Fibroblast of pulmonary artery (primary cell): Measurements from ENCODE around the gene PACS1.
A peak's percentile ranks its signal among the peaks of the same experiment; 100 is the strongest.

Source experiments
- DNase-seq: peaks from one replicate; pipeline ENCODE4 v3.0.0-alpha.2; 2010; ENCODE audit warnings: low read depth
- H3K4me3 ChIP-seq: replicated peaks from 2 replicates; pipeline ENCODE4 v1.5.1; 2011; ENCODE audit warnings: low read depth, mild to moderate bottlenecking, control low read depth, low read length, moderate library complexity
- TF ChIP-seq, protein P1 (sequence below): IDR thresholded peaks from 2 replicates; pipeline ENCODE4 v1.5.1; 2011; ENCODE audit warnings: mild to moderate bottlenecking, control low read depth, low read length, inconsistent platforms; ENCODE audit errors: missing control alignments

The PACS1 gene

DNA sequence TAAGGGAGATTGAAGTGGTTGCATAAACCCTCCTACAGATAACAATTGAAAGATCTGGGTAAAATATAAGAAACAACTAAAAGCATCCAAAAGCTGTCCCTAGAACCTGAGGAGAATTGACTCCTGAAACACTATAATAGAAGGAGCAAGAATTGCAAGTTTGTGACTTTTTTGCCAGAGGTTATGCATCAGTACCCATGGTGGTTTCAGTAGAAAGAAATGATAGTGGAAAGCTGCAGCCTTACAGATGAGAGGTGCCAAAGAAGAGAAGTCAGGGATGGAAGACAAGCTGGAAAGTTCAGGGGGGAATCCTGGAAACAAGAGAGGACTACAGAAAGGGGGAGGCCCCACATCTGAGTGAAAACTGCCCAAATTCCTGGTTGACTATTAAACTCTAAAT is 80.7 kb downstream of the PACS1 start:
- no peak for DNase-seq
- TF ChIP-seq, protein P1, sequence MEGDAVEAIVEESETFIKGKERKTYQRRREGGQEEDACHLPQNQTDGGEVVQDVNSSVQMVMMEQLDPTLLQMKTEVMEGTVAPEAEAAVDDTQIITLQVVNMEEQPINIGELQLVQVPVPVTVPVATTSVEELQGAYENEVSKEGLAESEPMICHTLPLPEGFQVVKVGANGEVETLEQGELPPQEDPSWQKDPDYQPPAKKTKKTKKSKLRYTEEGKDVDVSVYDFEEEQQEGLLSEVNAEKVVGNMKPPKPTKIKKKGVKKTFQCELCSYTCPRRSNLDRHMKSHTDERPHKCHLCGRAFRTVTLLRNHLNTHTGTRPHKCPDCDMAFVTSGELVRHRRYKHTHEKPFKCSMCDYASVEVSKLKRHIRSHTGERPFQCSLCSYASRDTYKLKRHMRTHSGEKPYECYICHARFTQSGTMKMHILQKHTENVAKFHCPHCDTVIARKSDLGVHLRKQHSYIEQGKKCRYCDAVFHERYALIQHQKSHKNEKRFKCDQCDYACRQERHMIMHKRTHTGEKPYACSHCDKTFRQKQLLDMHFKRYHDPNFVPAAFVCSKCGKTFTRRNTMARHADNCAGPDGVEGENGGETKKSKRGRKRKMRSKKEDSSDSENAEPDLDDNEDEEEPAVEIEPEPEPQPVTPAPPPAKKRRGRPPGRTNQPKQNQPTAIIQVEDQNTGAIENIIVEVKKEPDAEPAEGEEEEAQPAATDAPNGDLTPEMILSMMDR, result no peak
- H3K4me3 ChIP-seq, result no peak overlapping the region

DNA sequence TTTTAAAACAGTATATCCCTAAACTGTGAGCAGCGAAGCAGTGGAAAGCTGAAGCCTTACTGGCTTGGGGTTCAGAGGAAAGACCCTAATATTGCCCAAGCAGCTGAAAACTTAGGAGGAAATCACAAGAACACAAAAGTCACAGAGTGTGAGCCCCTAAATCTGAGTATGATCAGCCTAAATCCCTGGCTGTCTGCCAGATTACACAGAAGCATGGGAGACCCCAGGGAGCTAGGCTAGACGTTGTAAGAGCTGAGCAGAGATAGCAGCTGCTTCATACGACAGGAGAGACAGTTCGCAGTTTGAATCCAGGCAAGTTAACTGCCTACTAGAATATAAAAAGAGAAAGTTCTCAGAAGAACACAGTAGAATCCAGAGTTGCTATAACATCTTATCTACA is 81.2 kb downstream of the PACS1 start:
- no peak for DNase-seq
- no peak overlapping the region for H3K4me3 ChIP-seq
- TF ChIP-seq, protein P1, result no peak

DNA sequence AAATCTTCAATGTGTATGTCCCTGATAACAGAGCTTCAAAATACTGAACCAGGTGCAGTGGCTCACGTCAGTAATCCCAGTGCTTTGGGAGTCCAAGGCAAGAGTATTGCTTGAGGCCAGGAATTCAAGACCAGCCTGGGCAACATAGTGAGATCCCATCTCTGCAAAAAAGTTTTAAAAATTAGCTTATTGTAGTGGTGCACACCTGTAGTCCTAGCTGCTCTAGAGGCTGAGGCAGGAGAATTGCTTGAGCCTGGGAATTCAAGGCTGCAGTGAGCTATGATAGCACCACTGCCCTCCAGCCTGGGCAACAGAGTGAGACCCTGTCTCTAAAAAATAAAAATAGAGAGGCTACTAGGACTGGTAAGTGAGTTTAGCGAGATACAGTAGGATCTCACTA is 84.0 kb downstream of the PACS1 start:
- DNase-seq, result no peak
- TF ChIP-seq, protein P1, result no peak
- H3K4me3 ChIP-seq, result no peak overlapping the region

DNA sequence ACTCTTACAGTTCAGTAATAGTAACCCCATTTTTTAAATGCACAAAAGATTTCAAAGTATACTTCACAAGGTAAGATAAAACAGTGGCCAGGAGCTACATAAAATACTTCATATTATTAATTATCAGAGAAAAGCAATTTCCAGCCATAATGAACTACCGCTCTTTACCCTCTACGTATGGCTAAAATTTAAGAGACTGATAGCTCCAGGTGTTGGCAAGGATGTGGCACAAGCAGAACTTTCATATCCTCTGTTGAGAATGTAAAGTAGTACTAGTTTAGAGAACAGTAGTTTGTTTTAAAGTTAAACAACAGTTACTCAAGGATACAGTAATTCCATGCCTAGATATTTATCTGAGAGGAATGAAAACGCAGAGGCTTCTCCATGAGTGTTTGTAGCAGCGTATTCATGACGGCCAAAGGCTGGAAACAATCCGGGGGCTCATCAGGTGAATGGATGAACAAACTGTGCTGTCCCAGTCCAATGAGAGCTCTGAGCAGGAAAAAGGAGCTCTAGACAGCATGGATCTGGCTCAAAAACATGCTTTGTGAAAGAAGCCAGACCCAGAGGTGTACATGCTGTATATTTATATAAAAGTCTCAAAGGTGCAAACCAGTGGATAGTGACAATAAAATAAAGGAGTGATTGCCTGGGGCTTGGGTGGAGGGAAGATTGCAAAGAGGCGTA is 85.5 kb downstream of the PACS1 start:
- no peak for DNase-seq
- TF ChIP-seq, protein P1, result no peak
- H3K4me3 ChIP-seq, result no peak overlapping the region

DNA sequence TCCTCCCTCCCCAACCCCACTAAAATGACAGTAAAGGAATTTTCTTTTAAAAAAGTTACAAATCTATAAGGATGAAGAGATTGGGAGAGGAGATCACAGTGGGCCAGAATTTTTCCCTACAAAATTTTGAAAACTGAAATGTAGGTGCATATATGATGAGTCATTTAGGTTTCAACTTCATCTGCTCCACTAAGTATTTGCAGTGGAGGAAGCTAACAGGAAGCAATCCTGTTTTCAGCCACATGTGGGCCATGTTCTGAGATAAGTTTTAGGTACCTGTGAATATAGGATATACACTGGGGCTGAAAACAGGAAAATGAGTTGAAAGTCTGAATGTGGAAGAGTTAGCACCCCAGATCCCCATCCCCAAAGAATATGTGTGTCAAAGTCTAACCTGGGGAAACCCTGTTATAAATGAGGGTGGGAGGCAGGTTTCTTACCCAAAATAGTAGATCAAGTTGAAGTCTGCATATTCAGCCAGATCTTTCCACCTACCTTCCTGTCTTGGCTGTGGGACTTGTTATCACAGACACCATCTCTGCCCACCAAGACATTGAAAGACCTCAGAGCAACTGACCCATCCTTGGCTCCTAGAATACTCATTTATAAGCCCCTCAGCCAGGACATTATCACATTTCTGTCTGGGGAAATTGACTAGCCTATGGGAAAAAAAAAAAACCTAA is 87.3 kb downstream of the PACS1 start:
- TF ChIP-seq, protein P1, result no peak
- no peak overlapping the region for H3K4me3 ChIP-seq
- DNase-seq, result peak; percentile 33

DNA sequence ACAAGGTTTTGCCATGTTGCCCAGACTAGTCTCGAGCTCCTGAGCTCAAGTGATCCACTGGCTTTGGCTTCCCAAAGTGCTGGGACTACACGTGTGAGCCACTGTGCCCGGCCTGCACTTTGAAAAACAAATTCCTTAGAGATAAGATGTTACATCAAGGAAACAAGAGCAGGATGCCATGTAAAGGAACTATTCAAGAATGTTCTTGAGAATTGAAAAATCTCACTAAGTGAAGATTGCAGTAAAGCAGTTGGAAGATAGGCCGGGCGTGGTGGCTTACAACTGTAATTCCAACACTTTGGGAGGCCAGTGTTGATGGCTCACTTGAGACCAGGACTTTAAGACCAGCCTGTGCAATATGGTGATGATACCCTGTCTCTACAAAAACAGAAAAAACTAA is 88.1 kb downstream of the PACS1 start:
- no peak overlapping the region for H3K4me3 ChIP-seq
- DNase-seq, result no peak

More for the DNA sequence above, 88.1 kb downstream of the PACS1 start:
- TF ChIP-seq, protein P1, result no peak
